Hepatic stellate cell (primary cell): Measurements from ENCODE around the gene NRG2.

Source experiments
- DNase-seq: peaks from one replicate; pipeline ENCODE4 v3.0.0; 2011; ENCODE audit warnings: low spot score

NRG2 gene

GRCh38 chr5:139838381-139839197 is 204.5 kb downstream of the NRG2 start:
- DNase-seq = no peak

GRCh38 chr5:139837711-139838380 is 205.3 kb downstream of the NRG2 start:
- no peak for DNase-seq

- no peak for DNase-seq
Measured at GRCh38 chr5:139836469-139837208, 206.5 kb downstream of the NRG2 start.

GRCh38 chr5:139835656-139836055 is 207.4 kb downstream of the NRG2 start:
- DNase-seq = no peak

- no peak for DNase-seq
Measured at GRCh38 chr5:139833525-139833924, 209.6 kb downstream of the NRG2 start.

GRCh38 chr5:139831624-139832023 is 211.5 kb downstream of the NRG2 start:
- DNase-seq = no peak

GRCh38 chr5:139829471-139829870 is 213.6 kb downstream of the NRG2 start:
- DNase-seq = no peak

- no peak for DNase-seq
Measured at GRCh38 chr5:139828207-139828895, 214.7 kb downstream of the NRG2 start.

- no peak for DNase-seq
Measured at GRCh38 chr5:139825690-139826089, 217.4 kb downstream of the NRG2 start.

GRCh38 chr5:139823757-139824355 is 219.2 kb downstream of the NRG2 start:
- DNase-seq = no peak

GRCh38 chr5:139822553-139823425 is 220.3 kb downstream of the NRG2 start:
- DNase-seq = no peak

GRCh38 chr5:139821806-139822552 is 221.1 kb downstream of the NRG2 start:
- DNase-seq = no peak

GRCh38 chr5:139820606-139821005 is 222.5 kb downstream of the NRG2 start:
- DNase-seq = no peak

GRCh38 chr5:139820130-139820529 is 223.0 kb downstream of the NRG2 start:
- DNase-seq = no peak

GRCh38 chr5:139817970-139818369 is 225.1 kb downstream of the NRG2 start:
- DNase-seq = no peak

GRCh38 chr5:139817362-139817761 is 225.7 kb downstream of the NRG2 start:
- no peak for DNase-seq

- DNase-seq = no peak
Measured at GRCh38 chr5:139816566-139816965, 226.5 kb downstream of the NRG2 start.

GRCh38 chr5:139814704-139815280 is 228.3 kb downstream of the NRG2 start:
- DNase-seq = no peak

- DNase-seq = no peak
Measured at GRCh38 chr5:139814191-139814601, 228.9 kb downstream of the NRG2 start.
